ENCODE results near the gene LLGL2.
"Not testable (repeated sequence)": the region's sequence is repeated elsewhere in the genome, so short reads cannot be mapped to it uniquely, and the experiment has no call there.

The LLGL2 gene, protein sequence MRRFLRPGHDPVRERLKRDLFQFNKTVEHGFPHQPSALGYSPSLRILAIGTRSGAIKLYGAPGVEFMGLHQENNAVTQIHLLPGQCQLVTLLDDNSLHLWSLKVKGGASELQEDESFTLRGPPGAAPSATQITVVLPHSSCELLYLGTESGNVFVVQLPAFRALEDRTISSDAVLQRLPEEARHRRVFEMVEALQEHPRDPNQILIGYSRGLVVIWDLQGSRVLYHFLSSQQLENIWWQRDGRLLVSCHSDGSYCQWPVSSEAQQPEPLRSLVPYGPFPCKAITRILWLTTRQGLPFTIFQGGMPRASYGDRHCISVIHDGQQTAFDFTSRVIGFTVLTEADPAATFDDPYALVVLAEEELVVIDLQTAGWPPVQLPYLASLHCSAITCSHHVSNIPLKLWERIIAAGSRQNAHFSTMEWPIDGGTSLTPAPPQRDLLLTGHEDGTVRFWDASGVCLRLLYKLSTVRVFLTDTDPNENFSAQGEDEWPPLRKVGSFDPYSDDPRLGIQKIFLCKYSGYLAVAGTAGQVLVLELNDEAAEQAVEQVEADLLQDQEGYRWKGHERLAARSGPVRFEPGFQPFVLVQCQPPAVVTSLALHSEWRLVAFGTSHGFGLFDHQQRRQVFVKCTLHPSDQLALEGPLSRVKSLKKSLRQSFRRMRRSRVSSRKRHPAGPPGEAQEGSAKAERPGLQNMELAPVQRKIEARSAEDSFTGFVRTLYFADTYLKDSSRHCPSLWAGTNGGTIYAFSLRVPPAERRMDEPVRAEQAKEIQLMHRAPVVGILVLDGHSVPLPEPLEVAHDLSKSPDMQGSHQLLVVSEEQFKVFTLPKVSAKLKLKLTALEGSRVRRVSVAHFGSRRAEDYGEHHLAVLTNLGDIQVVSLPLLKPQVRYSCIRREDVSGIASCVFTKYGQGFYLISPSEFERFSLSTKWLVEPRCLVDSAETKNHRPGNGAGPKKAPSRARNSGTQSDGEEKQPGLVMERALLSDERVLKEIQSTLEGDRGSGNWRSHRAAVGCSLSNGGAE

GRCh38 chr17:75524970-75525805 is at the start of gene LLGL2:
LLGL2 (plus strand) TSS chr17:75525697; CDS start chr17:75543427, 17,730 bp downstream.
- peaks cover 7% of the 10 kb centered on the region for H3K4me1 Mint-ChIP-seq
- no peaks in the 10 kb centered on the region for H3K27me3 Mint-ChIP-seq
- H3K9me3 Mint-ChIP-seq = no peaks in the 10 kb centered on the region
- peak within 1 kb of the TSS; percentile 81 for H3K4me3 Mint-ChIP-seq
- H3K36me3 Mint-ChIP-seq = peaks cover 3% of the 10 kb centered on the region
- no peak within 1 kb of the TSS for H3K27ac Mint-ChIP-seq

DNA sequence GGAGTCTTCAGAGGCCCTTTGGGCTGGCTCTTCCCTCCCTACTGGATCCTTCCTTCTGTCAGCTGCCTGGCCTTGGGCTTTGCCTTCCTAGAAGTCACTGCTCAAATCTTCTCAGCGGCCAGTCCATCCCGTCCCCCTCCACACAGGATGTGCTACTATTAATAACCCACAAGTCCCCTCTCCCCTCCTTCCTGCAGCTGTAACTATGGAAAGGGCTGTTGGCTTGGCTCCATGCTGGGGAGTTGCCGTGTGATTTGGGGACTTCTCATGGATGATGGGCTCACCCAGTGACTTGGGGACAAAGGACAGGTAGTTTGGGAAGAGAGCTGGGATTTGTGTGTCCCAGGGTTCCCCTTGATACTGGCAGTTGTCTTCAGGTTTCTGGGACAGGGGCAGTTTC is 49.6 kb upstream of the LLGL2 start:
- Mint-ChIP-seq H3K9me3 (no peaks in the 10 kb centered on the region), H3K4me3 (no peak overlapping the region), H3K27me3 (no peaks in the 10 kb centered on the region), H3K27ac (no peak overlapping the region), H3K4me1 (no peaks in the 10 kb centered on the region), H3K36me3 (peaks cover 4% of the 10 kb centered on the region)

DNA sequence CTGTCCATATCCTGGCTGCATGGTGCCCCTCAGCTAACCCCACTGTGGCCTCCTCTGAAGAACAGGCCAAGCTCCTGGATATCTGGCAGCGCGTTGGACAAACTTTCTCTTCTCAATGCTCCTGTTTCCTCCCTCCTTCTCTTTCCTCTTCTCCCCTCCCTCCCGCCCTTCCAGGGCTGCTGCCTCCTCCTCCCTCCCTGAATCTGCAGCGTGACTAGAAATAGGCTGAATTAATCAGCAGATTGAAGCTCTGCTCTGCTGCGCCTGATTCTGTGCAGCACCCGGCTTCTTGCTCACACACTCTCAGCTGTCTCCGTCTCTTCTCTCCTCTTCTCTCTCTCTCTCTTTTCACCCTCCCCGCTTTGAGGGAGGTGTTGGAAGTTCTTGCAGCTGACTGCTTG is 49.2 kb upstream of the LLGL2 start:
- Mint-ChIP-seq H3K36me3 (peaks cover 4% of the 10 kb centered on the region), H3K4me1 (no peaks in the 10 kb centered on the region), H3K4me3 (no peak overlapping the region), H3K9me3 (no peaks in the 10 kb centered on the region), H3K27ac (no peak overlapping the region), H3K27me3 (no peaks in the 10 kb centered on the region)

DNA sequence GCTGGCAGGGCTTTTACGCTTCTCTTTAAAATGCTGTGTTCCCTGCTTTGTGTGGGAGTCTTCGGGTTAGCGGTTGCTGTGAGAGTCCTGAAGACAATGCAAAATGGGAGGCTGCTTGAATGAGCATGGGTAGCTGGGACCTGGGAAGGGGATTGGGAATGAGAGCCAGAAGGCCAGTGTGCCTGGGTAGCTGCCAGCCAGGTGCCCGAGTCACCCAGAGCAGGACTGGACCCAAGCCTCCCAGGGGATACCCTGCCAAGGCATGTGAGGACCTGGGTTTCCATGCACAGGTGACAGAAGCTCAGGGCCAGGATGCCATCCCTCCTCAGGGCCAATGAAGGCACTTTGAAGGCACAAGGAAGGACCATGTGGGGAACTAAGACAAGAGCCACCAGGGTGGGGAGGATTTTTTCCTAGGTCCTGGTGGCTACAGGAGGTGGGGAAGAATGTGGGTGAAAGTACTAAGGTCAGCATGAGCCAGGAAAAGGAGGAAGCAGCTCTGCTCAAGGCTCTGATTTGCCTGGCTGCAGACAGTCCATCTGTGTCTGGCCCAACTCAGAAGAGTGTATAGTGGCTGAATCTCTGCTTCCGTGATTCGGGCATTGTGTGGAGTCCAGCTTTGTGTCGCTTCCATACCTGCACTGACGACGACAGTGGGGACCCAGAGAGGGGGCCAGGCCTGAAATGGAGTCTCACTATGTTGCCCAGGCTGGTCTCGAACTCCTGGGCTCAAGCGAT is 48.6 kb upstream of the LLGL2 start:
- H3K27ac Mint-ChIP-seq = no peak overlapping the region
- no peaks in the 10 kb centered on the region for H3K4me1 Mint-ChIP-seq
- no peak overlapping the region for H3K4me3 Mint-ChIP-seq
- no peaks in the 10 kb centered on the region for H3K27me3 Mint-ChIP-seq
- peaks cover 4% of the 10 kb centered on the region for H3K36me3 Mint-ChIP-seq
- no peaks in the 10 kb centered on the region for H3K9me3 Mint-ChIP-seq

GRCh38 chr17:75477490-75477862 is 48.0 kb upstream of the LLGL2 start:
- not testable (repeated sequence) for H3K36me3 Mint-ChIP-seq, H3K27ac Mint-ChIP-seq, H3K27me3 Mint-ChIP-seq, H3K4me3 Mint-ChIP-seq, H3K9me3 Mint-ChIP-seq, H3K4me1 Mint-ChIP-seq

- Mint-ChIP-seq H3K4me3 (no peak overlapping the region), H3K27me3 (no peaks in the 10 kb centered on the region), H3K36me3 (peaks cover 1% of the 10 kb centered on the region), H3K4me1 (peaks cover 5% of the 10 kb centered on the region), H3K27ac (no peak overlapping the region), H3K9me3 (no peaks in the 10 kb centered on the region)
Observed at GRCh38 chr17:75478508-75478907, 47.0 kb upstream of the LLGL2 start.

DNA sequence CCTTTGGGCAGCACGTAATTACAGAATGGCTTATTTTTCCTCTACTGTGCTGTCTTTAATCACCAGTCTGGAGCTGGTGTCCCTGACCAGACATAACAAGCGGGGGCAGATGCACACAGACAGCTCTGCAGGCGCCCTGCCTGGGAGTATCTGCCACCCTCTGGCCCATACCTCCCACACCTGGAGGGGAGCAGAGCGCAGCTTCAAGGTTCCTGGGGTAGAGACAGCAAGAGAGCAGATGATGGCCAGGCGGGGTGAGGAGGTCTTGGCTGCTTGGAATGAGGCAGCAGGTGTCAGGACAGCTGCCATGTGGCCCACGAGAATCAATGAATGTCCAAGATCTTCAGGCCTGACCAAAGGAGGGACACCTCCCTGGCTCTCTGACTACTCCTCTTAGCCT is 45.2 kb upstream of the LLGL2 start:
- Mint-ChIP-seq H3K4me3 (no peak overlapping the region), H3K36me3 (peaks cover 1% of the 10 kb centered on the region), H3K9me3 (no peaks in the 10 kb centered on the region), H3K27ac (no peak overlapping the region), H3K4me1 (peaks cover 9% of the 10 kb centered on the region), H3K27me3 (no peaks in the 10 kb centered on the region)

DNA sequence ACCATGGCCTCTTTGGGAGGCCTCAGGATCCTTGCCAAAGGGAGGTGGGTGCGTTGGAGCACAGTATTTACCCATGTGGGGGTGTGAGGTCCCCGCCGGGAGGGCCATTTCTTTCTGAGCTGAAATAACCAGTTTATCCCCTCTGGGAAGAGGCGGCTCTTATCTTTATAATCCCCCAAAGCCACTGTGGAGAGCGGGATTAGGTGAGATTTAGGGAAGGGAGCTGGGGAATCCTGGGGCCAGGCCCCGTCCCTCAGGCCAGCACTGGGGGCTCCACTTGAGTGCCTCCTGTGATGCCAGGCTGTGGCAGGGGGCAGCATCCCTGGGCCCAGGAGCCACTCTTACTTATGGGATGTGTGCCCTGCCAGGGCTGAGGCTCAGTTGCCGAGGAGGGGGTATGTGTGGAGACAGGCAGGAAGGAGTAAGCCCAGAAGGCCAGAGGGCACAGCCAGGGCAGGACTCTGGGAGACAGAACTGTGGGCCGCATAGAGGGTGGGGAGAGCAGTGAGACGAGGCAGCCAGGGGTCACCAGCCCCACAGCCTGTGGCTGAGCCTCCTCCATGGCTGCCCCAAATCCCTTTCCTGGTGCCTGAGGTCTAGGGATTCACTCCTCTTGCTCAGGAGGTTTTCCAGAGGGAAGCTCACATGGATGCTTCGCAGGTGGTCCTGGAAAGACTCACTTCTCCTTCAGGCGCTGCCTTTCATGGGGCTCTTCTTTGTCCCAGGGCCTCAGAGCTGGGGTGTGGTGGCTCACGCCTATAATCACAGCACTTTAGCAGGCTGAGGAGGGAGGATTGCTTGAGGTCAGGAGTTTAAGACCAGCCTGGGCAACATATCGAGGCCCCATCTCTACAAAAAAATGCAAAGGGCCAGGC is 44.1 kb upstream of the LLGL2 start:
- H3K27me3 Mint-ChIP-seq = no peaks in the 10 kb centered on the region
- peaks cover 13% of the 10 kb centered on the region for H3K4me1 Mint-ChIP-seq
- H3K36me3 Mint-ChIP-seq = peaks cover 1% of the 10 kb centered on the region
- no peak overlapping the region for H3K4me3 Mint-ChIP-seq
- no peak overlapping the region for H3K27ac Mint-ChIP-seq
- H3K9me3 Mint-ChIP-seq = no peaks in the 10 kb centered on the region

DNA sequence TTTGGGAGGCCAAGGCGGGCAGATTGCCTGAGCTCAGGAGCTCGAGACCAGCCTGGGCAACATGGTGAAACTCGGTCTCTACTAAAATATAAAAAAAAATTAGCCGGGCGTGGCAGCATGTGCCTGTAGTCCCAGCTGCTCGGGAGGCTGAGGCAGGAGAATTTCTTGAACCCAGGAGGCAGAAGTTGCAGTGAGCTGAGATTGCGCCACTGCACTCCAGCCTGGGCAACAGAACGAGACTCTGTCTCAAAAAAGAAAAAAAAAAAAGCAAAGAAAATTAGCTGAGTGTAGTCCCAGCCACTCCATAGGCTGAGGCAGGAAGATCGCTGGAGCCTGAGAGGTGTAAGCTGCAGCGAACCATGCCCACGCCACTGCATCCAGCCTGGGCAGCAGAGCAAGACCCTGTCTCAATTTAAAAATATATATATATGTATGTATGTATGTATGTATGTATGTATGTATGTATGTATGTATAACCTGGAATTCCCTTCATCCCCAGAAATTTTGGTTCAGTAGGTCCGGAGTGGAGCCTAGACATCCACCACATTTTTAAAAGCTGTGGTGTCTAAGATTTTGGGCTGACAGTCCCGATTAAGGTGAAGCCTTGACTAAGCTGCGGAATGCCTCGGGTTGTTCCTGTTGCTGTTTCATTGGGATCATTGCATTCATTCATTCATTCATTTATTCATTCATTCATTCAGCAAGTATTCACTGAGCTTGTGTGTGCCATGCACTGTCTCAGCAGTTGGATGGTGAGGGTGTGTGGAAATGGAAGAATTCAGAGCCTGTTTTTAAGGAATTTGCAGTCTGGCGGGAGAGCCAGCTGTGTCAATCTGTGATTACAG is 43.2 kb upstream of the LLGL2 start:
- H3K27ac Mint-ChIP-seq = no peak overlapping the region

DNA sequence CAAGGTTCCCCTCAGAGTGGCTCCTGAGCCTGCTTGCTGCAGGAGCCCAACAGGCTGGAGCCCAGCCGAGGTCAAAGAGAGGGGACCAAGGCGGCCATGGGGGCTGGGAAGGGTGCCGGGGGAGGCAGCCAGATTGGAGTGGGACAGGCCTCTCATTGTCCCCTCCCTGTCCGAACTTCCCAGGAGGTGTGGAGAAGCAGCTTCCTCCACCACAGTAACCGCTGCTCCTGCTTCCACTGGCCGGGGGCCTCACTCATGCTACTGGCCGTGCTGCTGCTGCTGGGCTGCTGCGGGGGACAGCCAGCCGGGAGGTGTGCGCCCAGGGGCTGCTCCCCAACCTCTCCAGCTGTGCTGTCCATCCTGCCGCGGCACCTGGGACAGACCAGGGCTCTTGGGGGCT is 39.8 kb upstream of the LLGL2 start:
- Mint-ChIP-seq H3K4me3 (no peak overlapping the region), H3K36me3 (peaks cover 2% of the 10 kb centered on the region), H3K27me3 (no peaks in the 10 kb centered on the region), H3K27ac (no peak overlapping the region), H3K9me3 (no peaks in the 10 kb centered on the region), H3K4me1 (peaks cover 35% of the 10 kb centered on the region)

More for the DNA sequence above, 43.2 kb upstream of the LLGL2 start:
- Mint-ChIP-seq H3K4me3 (no peak overlapping the region), H3K4me1 (peaks cover 22% of the 10 kb centered on the region), H3K9me3 (no peaks in the 10 kb centered on the region), H3K27me3 (no peaks in the 10 kb centered on the region), H3K36me3 (peaks cover 3% of the 10 kb centered on the region)

GRCh38 chr17:75486151-75486550 is 39.3 kb upstream of the LLGL2 start:
- peaks cover 35% of the 10 kb centered on the region for H3K4me1 Mint-ChIP-seq
- H3K9me3 Mint-ChIP-seq = no peaks in the 10 kb centered on the region
- H3K27ac Mint-ChIP-seq = peak overlapping the region; percentile 76
- no peak overlapping the region for H3K4me3 Mint-ChIP-seq
- peaks cover 2% of the 10 kb centered on the region for H3K36me3 Mint-ChIP-seq
- H3K27me3 Mint-ChIP-seq = no peaks in the 10 kb centered on the region

DNA sequence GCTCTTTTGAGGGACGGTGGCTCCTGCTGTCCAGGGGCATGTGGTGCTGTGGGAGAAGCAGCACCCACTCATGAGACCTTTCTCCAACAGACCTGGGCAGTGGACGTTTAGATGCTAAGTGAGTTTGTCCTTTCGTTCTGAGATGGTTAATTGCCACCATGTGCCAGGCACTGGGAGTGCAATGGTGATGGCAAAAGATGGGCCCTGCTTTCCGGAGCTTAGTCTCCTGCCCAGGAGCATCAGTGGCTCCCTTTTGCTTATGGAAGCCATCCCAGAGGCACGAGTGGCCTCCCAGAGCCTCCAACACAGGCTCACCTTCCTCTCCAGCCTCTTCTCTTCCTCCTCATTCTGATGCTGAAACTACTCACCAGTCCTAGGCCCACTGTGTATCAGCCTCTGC is 38.5 kb upstream of the LLGL2 start:
- no peaks in the 10 kb centered on the region for H3K27me3 Mint-ChIP-seq
- H3K27ac Mint-ChIP-seq = peak overlapping the region; percentile 89
- peaks cover 3% of the 10 kb centered on the region for H3K36me3 Mint-ChIP-seq
- H3K4me3 Mint-ChIP-seq = peak overlapping the region; percentile 61
- H3K9me3 Mint-ChIP-seq = no peaks in the 10 kb centered on the region
- peaks cover 35% of the 10 kb centered on the region for H3K4me1 Mint-ChIP-seq

- H3K4me1 Mint-ChIP-seq = peaks cover 35% of the 10 kb centered on the region
- H3K36me3 Mint-ChIP-seq = peaks cover 3% of the 10 kb centered on the region
- H3K9me3 Mint-ChIP-seq = no peaks in the 10 kb centered on the region
- no peaks in the 10 kb centered on the region for H3K27me3 Mint-ChIP-seq
- H3K4me3 Mint-ChIP-seq = peak overlapping the region; percentile 61
- peak overlapping the region; percentile 89 for H3K27ac Mint-ChIP-seq
Observed at GRCh38 chr17:75487351-75488070, 38.0 kb upstream of the LLGL2 start.

All from activated naive CD4-positive, alpha-beta T cell treated with anti-CD3 and anti-CD28 coated beads, Interleukin-2, amount 50 U/mL, for 24 hours (primary cell).